ENCODE measurements around the gene ADAMTSL4.
A peak's percentile ranks its signal among the peaks of the same experiment; 100 is the strongest.
"Not testable (repeated sequence)": the region's sequence is repeated elsewhere in the genome, so short reads cannot be mapped to it uniquely, and the experiment has no call there.

Gene ADAMTSL4

DNA sequence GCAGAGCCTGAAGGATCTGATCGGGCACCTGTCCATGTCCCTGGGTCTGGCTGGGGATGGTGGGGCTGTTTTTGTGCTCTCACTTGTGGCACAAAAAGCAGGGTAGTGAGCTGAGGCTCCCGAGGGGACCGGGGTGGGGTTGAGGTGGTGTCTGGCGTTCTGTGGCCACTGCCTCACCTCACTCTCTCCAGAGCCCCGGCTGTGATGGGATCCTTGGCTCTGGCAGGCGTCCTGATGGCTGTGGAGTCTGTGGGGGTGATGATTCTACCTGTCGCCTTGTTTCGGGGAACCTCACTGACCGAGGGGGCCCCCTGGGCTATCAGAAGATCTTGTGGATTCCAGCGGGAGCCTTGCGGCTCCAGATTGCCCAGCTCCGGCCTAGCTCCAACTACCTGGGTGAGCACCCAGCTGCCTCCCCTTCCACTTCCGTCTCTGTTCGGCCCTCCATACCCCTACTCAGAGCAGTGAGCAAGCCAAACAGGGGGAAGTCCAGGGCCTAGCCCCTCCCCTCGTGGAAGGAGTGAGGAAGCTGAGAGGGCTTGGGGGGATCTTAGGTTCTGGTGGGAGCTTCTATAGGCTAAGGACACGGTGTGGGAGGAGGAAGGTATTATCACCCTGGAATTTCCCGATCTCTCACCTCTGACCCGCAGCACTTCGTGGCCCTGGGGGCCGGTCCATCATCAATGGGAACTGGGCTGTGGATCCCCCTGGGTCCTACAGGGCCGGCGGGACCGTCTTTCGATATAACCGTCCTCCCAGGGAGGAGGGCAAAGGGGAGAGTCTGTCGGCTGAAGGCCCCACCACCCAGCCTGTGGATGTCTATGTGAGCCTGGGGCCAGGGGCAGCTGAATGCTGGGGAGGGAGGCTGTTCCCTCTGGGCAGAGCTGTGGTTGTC, 7.0 kb downstream of the ADAMTSL4 start:
- ATAC-seq (no peak), DNase-seq (no peak)

DNA sequence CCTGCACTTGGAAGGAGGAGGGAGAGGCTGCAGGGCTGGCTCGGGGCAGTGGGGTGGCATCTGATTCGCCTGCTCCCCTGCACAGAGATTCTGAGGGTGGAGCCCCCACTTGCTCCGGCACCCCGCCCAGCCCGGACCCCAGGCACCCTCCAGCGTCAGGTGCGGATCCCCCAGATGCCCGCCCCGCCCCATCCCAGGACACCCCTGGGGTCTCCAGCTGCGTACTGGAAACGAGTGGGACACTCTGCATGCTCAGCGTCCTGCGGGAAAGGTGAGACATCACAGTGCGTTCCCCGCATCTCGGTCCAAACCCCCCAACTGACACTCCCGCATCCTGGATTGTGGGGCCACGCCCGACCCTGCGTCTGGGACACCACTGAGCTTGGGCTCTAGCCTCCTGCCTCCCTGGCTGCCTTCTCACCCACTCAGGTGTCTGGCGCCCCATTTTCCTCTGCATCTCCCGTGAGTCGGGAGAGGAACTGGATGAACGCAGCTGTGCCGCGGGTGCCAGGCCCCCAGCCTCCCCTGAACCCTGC, 7.9 kb downstream of the ADAMTSL4 start:
- ATAC-seq: no peak
- DNase-seq: no peak

GRCh38 chr1:150557813-150558212, 8.6 kb downstream of the ADAMTSL4 start:
- DNase-seq (no peak), ATAC-seq (no peak)

DNA sequence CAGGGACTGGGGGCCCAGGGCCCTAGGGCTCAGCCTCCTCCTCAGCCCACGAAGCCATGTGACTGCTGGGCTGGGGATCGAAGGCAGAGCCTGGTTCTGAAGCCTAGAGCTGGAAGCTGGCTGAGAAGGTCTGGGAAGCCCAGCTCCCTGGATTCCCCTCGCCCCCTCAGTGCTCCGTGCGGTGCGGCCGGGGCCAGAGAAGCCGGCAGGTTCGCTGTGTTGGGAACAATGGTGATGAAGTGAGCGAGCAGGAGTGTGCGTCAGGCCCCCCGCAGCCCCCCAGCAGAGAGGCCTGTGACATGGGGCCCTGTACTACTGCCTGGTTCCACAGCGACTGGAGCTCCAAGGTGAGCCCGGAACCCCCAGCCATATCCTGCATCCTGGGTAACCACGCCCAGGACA, 9.1 kb downstream of the ADAMTSL4 start:
- ATAC-seq: no peak
- no peak for DNase-seq

GRCh38 chr1:150558761-150559655, 9.8 kb downstream of the ADAMTSL4 start:
- no peak for DNase-seq
- ATAC-seq: no peak

GRCh38 chr1:150559656-150560010, 10.4 kb downstream of the ADAMTSL4 start:
- ATAC-seq (no peak), DNase-seq (no peak)

DNA sequence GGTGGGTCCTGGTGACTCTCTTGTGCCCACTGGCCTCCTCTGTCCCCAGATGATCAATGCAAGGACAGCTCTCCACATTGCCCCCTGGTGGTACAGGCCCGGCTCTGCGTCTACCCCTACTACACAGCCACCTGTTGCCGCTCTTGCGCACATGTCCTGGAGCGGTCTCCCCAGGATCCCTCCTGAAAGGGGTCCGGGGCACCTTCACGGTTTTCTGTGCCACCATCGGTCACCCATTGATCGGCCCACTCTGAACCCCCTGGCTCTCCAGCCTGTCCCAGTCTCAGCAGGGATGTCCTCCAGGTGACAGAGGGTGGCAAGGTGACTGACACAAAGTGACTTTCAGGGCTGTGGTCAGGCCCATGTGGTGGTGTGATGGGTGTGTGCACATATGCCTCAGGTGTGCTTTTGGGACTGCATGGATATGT, 10.8 kb downstream of the ADAMTSL4 start:
- ATAC-seq (peak; percentile 6), DNase-seq (peak; percentile 84)

GRCh38 chr1:150560576-150561253, 11.5 kb downstream of the ADAMTSL4 start:
- peak; percentile 92 for DNase-seq
- ATAC-seq: peak; percentile 56

DNA sequence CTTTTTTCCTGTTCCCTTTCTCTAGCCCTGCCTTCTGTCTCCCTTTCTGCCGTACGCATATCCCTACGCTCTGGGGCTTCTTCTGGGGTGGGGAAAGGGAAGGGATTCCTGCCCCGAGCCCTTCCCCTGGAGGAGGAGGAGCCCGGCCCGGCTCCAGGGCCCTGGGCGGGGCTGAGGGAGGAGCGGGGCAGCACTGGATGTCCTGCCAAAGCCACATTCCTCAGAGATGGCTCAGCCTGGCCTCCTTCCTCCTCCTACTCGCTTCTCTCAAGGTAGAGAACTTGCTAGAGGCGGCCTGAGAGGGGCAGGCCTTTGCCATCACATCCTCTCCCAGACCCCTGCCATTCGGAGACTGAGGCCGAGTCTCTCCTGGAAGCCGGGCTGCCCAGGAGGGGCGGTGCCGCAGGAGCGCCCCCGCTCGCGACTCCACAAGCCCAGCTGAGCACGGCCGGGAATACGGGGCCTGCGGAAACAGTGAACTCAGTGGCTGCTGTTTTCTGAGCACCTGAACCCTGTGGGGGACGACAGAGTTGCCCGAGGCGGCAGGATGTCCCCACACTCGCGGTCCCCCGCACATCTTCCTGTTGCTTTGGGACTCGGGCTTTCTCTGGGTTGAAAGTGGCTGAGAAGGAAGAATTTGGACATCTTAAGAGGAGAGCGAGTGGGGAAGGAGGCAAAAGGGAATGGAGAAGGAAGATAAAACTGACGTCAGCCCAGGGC, 12.2 kb downstream of the ADAMTSL4 start:
- peak; percentile 42 for ATAC-seq
- DNase-seq: peak; percentile 75

- peak; percentile 57 for ATAC-seq
- peak; percentile 91 for DNase-seq
Observed at GRCh38 chr1:150561974-150562445, 12.8 kb downstream of the ADAMTSL4 start.

DNA sequence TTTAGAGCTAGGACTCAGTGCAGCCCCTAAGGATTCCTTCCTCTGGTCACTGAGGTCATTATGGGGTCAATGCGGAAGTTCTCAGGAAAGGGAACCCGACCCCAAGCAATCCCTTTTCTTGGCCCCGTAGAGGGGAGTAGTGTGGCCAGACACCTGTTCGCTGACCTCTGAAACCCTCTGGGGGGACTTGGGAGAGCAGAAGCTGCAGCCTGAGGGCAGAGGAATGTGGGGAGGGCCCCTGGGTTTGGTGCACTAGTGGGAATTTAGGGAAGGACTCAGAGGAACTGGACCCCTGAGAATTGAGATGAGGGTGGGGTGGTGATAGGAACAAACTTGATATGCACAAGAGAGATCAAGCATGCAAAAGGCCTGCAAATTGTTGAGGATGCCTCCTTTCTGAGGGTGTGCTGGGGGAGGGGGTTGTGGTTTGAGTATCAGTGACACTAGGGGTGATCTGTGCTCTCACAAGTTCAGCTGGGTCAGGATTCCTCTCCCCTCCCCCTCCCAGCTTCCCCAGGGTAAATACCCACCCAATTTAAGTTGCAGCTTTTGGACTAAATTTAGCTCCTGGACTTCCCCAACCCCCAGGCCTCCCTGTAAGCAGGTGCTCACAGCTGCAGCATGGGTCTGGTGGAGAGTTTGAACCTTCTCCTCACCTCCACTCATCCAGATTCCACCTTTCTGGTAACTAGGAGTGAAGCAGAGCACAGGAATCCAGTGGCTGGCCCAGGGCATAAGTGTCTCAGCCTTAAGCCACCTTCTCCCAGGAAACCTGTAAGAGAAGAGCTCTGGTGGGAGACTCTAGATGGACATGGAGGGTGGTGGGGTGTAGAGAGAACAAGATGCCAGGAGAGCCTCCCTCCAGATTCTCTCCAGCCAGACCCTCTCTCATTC, 13.5 kb downstream of the ADAMTSL4 start:
- peak; percentile 40 for ATAC-seq
- peak; percentile 86 for DNase-seq

DNA sequence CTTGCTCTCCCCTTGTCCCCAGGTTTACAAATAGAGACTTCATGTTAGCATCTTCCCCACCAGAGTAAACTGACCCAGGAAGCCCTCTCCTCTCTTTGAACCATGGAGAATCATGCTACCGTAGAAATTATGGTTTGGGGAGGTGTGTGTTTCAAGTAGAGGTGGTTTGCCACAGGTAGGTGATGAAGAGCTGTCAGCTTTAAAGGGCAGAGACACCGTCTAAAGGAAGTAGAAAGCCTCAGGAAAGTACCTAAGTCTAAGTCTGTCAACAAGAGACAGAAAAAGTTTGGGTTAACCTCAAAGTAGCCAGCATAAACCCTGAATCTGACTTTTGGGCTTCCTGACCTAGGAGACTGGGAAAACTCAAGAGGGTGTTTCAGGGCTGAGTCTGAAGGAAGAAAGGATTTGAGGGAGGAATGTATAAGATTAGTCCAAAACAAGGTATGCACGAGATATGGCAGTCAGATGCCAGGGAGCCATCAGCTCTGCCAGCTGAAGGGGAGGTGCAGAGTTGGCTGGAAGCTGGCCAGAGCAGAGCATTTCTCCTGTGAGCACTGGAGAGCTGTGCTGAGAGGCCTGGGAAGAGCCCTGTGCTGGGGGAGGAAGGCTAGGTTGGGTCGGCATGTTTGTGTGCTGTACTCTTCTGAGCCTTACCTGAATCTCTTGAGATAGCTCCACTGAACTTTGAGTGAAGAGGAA, 14.3 kb downstream of the ADAMTSL4 start:
- DNase-seq (no peak), ATAC-seq (peak; percentile 24)

DNA sequence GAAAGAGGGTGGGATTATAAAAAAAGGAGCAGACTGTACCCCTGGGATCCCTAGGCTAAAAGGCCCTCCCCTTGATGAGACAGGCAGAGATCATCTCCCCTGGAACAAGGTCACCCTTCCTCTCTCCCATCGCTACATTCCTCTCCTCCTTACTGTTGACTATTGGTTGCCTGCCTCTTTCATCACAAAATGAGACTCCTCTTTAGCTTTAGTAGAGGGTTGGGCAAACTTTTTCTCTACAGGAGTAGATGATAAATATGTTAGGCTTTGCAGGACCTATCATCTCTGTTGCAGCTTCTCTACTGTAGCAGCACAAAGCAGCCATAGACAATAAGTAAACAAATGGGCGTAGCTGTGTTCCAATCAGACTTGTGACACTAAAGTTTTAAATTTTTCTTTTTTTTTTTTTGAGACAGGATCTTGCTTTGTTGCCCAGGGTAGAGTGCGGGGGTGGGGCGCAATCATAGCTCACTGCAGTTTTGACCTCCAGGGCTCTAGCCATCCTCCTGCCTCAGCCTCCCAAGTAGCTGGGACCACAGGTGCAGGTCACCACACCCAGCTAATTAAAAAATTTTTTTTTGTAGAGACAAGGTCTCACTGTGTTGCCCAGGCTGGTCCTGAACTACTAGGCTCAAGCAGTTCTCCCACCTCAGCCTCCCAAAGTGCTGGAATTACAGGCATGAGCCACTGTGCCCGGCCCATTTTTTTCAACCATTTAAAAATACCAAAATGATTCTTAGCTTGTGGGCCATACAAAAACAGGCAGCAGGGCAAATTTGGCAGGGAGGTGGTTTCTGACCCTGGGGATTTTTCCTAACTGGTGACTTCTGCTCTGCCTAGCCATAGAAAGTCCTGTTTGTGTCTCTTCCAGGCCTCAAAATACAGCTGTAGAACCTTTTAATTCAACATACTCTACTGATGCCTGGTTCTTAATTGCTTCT, 15.1 kb downstream of the ADAMTSL4 start:
- DNase-seq (no peak), ATAC-seq (no peak)

- DNase-seq, ATAC-seq: not testable (repeated sequence)
Observed at GRCh38 chr1:150565240-150565991, 16.2 kb downstream of the ADAMTSL4 start.

GRCh38 chr1:150566589-150567340, 17.6 kb downstream of the ADAMTSL4 start:
- DNase-seq (no peak), ATAC-seq (no peak)

DNA sequence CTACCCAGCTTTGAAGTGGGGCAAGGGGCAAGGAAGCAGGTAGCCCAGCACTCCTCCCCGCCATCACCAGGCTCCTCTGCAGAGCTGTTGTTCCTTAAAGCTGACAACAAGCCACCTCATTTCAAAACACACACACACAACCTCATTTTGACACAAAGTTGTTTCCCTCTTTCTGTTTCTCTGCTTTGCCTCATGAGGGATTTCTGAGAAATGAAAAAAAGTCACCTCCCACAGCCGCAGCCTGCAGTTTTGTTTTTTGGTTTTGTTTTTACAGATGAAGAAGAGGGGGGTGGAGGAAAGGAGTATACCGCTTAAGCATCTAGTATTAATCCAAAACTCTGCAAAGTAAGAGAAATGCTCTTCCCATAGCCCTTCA, 18.1 kb downstream of the ADAMTSL4 start:
- DNase-seq: peak; percentile 61

More for the DNA sequence above, 18.1 kb downstream of the ADAMTSL4 start:
- ATAC-seq: peak; percentile 45
